Thymus (tissue), 11 donors: Measurements from ENCODE around the gene BRICD5. TPM values are rescaled to one million over a fixed set of nuclear protein-coding genes. Genes with fewer than 3 reads are reported as not detected.

Source experiments
- DNase-seq, 9 donors: peaks; one replicate each; pipeline ENCODE4 v3.0.0-alpha.2; 2013; ENCODE audit warnings: low spot score in 9 of 9, low read depth in 6 of 9, missing footprints in 1 of 9
- H3K27ac ChIP-seq, 2 donors: one replicate each; pipeline ENCODE4 v1.5.1; 2013; ENCODE audit warnings: control low read depth in 1 of 2, low read depth in 1 of 2, low read length in 1 of 2, mild to moderate bottlenecking in 1 of 2, moderate library complexity in 1 of 2
- H3K27me3 ChIP-seq, 2 donors: one replicate each; pipeline ENCODE4 v1.5.1; 2013; ENCODE audit warnings: low read length in 1 of 2; ENCODE audit not compliant: control insufficient read depth in 2 of 2, insufficient read depth in 1 of 2
- H3K36me3 ChIP-seq, 2 donors: one replicate each; pipeline ENCODE4 v1.5.1; 2013; ENCODE audit warnings: low read length in 1 of 2, mild to moderate bottlenecking in 1 of 2, moderate library complexity in 1 of 2; ENCODE audit not compliant: control insufficient read depth in 2 of 2, insufficient read depth in 2 of 2
- H3K4me1 ChIP-seq, 2 donors: one replicate each; pipeline ENCODE4 v1.5.1; 2013; ENCODE audit warnings: low read length in 2 of 2; ENCODE audit not compliant: control insufficient read depth in 2 of 2, insufficient read depth in 2 of 2
- H3K4me3 ChIP-seq, 2 donors: one replicate each; pipeline ENCODE4 v1.5.1; 2013; ENCODE audit warnings: low read length in 2 of 2, control low read depth in 1 of 2, mild to moderate bottlenecking in 1 of 2
- H3K9me3 ChIP-seq, 2 donors: one replicate each; pipeline ENCODE4 v1.5.1; 2013; ENCODE audit warnings: low read length in 1 of 2, mild to moderate bottlenecking in 1 of 2; ENCODE audit not compliant: control insufficient read depth in 2 of 2, insufficient read depth in 1 of 2
- WGBS: extraction: QIAGEN DNeasy Blood & Tissue Kit; methylation state at CpG from one replicate; pipeline ENCODE4 v1.1.7; 2013; 5-methylcytosine and 5-hydroxymethylcytosine counted together
- polyA plus RNA-seq: library from polyadenylated mRNA; stranded (reverse); fragments of 200-250 nt; gene quantifications from one replicate; pipeline ENCODE4 v1.2.3, GENCODE V29; 2013
- total RNA-seq: library from RNA; stranded (reverse); fragments of 120-200 nt; gene quantifications from one replicate; pipeline ENCODE4 v1.2.4, GENCODE V29; 2013
- donor health status: healthy.

The BRICD5 gene
- total and polyA plus RNA-seq, 2 donors: 4.0 to 21.3 TPM

DNA sequence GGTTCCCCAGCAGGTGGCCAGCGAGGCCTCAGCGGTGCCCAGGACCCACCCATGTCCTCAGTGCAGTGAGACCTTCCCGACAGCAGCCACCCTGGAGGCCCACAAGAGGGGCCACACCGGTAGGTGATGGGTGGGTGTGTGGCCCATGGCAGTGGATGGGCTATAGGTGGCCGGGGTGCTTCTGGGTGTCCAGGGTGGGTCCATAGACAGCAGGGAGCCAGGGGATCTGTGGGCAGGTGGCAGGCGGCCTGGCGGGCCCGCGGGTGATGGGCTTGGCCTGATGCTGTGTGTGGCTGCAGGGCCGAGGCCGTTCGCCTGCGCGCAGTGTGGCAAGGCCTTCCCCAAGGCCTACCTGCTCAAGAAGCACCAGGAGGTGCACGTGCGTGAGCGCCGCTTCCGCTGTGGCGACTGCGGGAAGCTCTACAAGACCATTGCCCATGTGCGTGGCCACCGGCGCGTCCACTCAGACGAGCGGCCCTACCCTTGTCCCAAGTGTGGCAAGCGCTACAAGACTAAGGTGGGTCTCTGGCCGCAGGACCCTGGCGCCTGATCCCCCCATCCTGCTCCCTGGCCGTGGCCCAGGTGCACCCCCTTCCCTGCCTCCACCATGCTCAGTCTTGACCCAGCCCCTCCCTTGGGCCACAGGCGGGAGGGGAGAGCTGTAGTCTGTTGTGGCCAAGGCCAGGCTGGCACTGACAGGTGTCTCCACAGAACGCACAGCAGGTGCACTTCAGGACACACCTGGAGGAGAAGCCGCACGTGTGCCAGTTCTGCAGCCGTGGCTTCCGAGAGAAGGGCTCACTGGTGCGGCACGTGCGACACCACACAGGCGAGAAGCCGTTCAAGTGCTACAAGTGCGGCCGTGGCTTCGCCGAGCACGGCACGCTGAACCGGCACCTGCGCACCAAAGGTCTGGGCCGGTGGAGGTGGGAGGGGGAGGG, 23.5 kb upstream of the BRICD5 start:
- Histone ChIP-seq H3K27ac (no peak overlapping the region), H3K27me3 (peaks cover 30 to 41% of the 10 kb centered on the region in 2 donors), H3K4me1 (peaks cover 0 to 4% of the 10 kb centered on the region in 2 donors), H3K4me3 (no peak overlapping the region), H3K36me3 (peaks cover 65 to 70% of the 10 kb centered on the region in 2 donors), H3K9me3 (no peaks in the 10 kb centered on the region)
- 97% methylated on average over 51 of the region's 51 CpGs for WGBS
- DNase-seq: no peak

DNA sequence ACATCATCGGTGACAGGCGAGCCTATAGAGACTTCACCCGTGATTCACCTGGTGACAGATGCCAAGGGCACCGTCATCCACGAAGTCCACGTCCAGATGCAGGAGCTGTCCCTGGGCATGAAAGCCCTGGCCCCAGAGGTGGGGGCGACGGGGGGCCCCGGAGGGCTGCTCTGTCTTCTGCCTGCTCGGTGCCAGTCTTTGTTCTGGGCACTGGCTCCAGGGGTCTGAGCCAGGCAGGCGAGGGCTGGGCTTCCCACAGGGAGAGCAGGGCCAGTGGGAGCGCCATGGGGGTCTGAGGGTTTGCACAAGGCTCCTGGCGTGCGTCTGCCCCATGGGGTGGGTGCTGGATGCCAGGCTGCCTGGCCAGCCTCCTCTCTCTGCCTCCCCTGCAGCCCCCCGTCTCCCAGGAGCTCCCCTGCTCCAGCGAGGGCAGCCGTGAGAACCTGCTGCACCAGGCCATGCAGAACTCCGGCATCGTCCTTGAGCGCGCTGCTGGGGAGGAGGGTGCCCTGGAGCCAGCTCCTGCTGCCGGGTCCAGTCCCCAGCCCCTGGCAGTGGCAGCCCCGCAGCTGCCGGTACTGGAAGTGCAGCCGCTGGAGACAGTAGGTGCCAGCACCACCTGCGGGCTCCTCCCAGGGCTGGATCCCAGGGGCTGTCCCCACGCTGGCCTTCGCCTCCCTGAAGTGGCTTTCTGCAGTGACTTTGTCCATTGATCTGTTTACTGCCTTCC, 22.5 kb upstream of the BRICD5 start:
- peaks cover 71 to 79% of the 10 kb centered on the region in 2 donors for H3K36me3 ChIP-seq
- no peak overlapping the region for H3K27ac ChIP-seq
- no peak overlapping the region for H3K4me3 ChIP-seq
- H3K9me3 ChIP-seq: peaks cover 0 to under 1% of the 10 kb centered on the region in 2 donors
- 98% methylated on average over 28 of the region's 28 CpGs for whole genome bisulfite sequencing
- H3K4me1 ChIP-seq: peaks cover 0 to 4% of the 10 kb centered on the region in 2 donors
- no peak for DNase-seq
- peaks cover 30 to 33% of the 10 kb centered on the region in 2 donors for H3K27me3 ChIP-seq

DNA sequence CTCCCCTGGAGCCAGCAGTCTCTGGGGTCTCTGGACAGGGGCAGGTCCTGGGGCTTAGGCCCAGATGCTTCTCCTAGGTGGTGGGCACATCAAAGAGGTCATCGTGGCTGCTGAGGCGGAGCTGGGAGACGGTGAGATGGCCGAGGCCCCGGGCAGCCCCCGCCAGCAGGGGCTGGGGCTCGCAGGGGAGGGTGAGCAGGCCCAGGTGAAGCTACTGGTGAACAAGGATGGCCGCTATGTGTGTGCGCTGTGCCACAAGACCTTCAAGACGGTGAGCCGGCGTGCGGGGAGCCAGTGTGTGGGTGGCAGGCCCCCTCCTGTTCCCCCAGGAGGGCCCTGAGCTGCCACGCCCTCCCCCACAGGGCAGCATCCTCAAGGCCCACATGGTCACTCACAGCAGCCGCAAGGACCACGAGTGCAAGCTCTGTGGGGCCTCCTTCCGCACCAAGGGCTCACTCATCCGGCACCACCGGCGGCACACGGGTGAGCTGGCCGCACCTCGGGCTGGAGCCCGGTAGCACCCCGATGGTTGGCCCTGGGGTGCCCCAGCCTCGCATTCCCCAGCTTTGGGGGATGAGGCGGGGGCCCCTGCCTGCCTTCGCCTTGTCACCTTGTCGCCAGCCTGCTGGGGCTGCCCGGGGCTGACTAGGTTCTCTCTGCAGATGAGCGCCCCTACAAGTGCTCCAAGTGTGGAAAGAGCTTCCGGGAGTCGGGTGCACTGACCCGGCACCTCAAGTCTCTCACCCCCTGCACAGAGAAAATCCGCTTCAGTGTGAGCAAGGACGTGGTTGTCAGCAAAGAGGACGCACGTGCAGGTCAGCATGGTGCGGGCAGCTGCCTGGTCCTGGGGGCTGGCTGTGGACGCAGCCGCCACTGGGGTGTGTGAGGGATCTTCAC, 21.7 kb upstream of the BRICD5 start:
- no peak overlapping the region for H3K4me3 ChIP-seq
- H3K4me1 ChIP-seq: peaks cover 0 to 4% of the 10 kb centered on the region in 2 donors
- DNase-seq: no peak
- H3K36me3 ChIP-seq: peaks cover 76 to 84% of the 10 kb centered on the region in 2 donors
- peaks cover 21 to 24% of the 10 kb centered on the region in 2 donors for H3K27me3 ChIP-seq
- peaks cover 0 to 4% of the 10 kb centered on the region in 2 donors for H3K9me3 ChIP-seq
- no peak overlapping the region for H3K27ac ChIP-seq
- WGBS: 95% methylated on average over 41 of the region's 41 CpGs

DNA sequence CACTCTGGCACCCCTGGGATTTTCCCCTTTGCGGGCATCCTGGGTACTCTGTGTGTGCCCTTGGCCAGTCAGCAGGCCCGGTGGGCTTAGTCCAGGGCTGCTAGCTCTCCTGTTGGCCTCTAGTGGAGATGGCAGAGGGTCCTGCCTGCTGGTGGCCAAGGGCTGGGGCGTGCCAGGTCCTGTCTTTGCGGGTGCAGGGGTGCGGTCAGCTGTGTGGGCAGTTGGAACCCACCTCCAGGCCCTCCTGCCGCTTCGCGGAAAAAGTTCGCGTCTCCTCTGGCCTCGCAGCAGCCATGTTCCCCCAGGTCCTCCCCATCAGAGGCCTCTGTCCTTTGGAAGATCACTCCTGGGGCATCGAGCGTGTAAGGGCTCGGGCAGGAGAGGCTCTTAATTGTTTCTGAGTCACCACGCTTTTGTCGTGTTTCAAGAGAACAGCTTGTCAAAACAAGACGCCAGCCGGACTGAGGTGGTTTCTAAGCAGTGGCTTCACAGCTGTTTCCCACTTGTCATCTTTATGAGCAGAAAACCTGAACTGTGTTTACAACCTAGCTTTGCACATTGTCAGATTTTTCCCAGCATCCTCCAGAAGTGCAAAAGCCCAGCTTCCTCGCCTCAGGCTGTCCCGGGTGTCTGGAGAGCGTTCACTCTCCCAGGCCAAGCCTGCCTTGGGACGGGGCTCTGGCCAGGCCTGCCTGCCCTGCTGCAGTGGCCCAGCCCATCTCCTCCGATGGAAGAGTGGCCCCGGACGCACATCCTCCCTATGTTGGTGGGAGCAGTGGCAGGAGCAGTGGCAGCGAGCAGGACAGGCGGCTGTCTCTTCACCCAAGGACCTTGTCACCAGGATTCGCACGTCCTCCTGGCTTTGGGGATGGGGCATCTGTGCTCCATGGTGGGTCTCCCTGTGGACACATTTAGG, 20.6 kb upstream of the BRICD5 start:
- Histone ChIP-seq H3K27ac (peak overlapping the region in 1 of 2 donors; percentile 17), H3K9me3 (peaks cover 0 to 4% of the 10 kb centered on the region in 2 donors), H3K36me3 (peaks cover 76 to 84% of the 10 kb centered on the region in 2 donors), H3K4me3 (no peak overlapping the region), H3K4me1 (peaks cover 0 to 4% of the 10 kb centered on the region in 2 donors), H3K27me3 (peaks cover 11 to 14% of the 10 kb centered on the region in 2 donors)
- DNase-seq: no peak
- WGBS: 96% methylated on average over 29 of the region's 29 CpGs

DNA sequence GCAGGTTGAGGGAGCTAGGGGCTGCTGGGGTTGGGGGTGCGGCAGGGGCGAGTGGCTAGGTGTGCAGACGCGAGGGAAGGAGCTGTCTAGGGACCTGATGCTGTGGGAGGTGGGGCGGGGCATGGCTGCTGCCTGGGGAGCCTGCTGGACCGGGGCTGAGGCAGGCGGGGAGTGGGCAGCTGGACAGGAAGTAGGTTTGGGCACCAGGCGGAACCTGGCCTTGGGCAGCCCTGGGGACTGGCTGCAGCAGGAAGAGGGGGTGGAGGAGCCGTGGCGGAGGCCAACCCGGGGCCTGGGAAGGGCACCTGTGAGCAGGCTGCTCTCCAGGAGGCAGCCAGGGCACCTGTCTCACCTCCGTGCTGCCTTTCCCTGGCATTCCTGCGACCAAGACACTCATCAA, 19.7 kb upstream of the BRICD5 start:
- WGBS: 97% methylated on average over 13 of the region's 13 CpGs
- DNase-seq: no peak
- peaks cover 0 to 4% of the 10 kb centered on the region in 2 donors for H3K4me1 ChIP-seq

DNA sequence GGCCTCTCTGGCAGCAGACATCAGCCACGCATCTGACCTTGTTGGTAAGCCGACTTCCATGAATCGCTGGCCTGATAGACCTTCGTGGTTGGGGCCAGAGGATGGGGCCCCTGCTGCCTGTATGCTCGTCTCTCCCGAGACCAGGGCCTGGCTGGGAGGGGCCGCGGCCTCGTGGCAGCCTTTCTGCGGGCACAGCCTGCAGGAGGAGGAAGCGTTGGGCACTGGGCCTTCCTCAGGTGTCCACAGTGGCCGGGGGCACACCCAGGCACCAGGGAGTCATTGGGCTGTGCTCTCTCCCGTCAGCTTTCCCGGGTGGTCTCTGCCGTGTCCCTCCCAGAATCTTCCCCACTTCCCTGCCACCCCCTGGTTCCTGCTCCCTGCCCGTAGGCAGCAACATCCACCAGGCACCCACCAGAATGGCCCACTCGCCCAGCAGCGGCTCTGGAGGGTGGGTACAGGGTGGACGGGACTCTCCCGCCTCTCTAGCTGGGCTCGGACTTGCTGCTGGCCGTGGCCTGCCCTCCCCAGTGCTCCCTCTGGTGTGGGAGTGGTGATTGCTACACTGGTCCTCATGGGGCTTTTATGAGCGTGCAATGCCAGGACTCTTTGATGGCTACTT, 19.1 kb upstream of the BRICD5 start:
- peaks cover 0 to 4% of the 10 kb centered on the region in 2 donors for H3K9me3 ChIP-seq
- no peak overlapping the region for H3K27ac ChIP-seq
- DNase-seq: no peak
- peaks cover 67 to 70% of the 10 kb centered on the region in 2 donors for H3K36me3 ChIP-seq
- peaks cover 0 to 4% of the 10 kb centered on the region in 2 donors for H3K4me1 ChIP-seq
- no peaks in the 10 kb centered on the region for H3K27me3 ChIP-seq
- H3K4me3 ChIP-seq: no peak overlapping the region
- 98% methylated on average over 23 of the region's 23 CpGs for WGBS

More for the DNA sequence above, 19.7 kb upstream of the BRICD5 start:
- peaks cover 73 to 76% of the 10 kb centered on the region in 2 donors for H3K36me3 ChIP-seq
- H3K4me3 ChIP-seq: no peak overlapping the region
- H3K27ac ChIP-seq: no peak overlapping the region
- peaks cover 0 to 4% of the 10 kb centered on the region in 2 donors for H3K9me3 ChIP-seq
- H3K27me3 ChIP-seq: peaks cover 2 to 5% of the 10 kb centered on the region in 2 donors

DNA sequence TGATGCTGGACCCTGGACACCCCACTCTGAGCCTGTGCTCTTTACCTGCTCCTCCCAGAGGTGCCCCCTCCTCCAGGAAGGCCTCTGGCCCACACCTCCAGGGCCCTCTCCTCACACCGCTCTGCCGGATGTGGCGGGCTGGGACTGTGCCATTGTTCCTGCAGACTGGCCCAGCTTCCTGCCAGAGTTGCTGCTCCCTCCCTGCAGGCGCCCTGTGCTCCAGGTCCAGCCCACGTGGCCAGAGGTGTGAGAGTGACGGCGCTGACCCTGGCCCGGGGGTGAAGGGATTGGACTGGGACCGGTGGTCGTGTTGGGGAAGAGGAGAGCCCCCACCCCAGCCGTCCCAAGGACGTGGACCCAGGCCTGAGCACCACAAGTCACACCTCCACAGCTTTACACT, 18.4 kb upstream of the BRICD5 start:
- Histone ChIP-seq H3K9me3 (peaks cover 0 to 4% of the 10 kb centered on the region in 2 donors), H3K36me3 (peaks cover 60 to 63% of the 10 kb centered on the region in 2 donors), H3K27ac (no peak overlapping the region), H3K4me1 (peaks cover 6 to 11% of the 10 kb centered on the region in 2 donors), H3K27me3 (no peaks in the 10 kb centered on the region), H3K4me3 (no peak overlapping the region)
- 97% methylated on average over 12 of the region's 12 CpGs for WGBS
- no peak for DNase-seq
